Endodermal cell (in vitro differentiated cells): Measurements from ENCODE around the gene CLDN14. TPM values are rescaled to one million over a fixed set of nuclear protein-coding genes. Genes with fewer than 3 reads are reported as not detected.

Source experiments
- DNase-seq: peaks from one replicate; pipeline ENCODE4 v3.0.0-alpha.2; 2017
- H3K27ac ChIP-seq: 2 replicates; pipeline ENCODE4 v1.5.1; 2013; ENCODE audit warnings: mild to moderate bottlenecking, low read depth, low read length, moderate library complexity
- H3K27me3 ChIP-seq: 2 replicates; pipeline ENCODE4 v1.6.1; 2013; ENCODE audit warnings: mild to moderate bottlenecking, low read length, moderate library complexity; ENCODE audit not compliant: insufficient read depth, control insufficient read depth, poor library complexity, severe bottlenecking
- H3K36me3 ChIP-seq: 2 replicates; pipeline ENCODE4 v1.7.0; 2013; ENCODE audit warnings: mild to moderate bottlenecking, low read length, moderate library complexity; ENCODE audit not compliant: control insufficient read depth, insufficient read depth
- H3K4me1 ChIP-seq: one replicate; pipeline ENCODE4 v1.7.0; 2013; ENCODE audit warnings: low read length; ENCODE audit not compliant: control insufficient read depth, insufficient read depth
- H3K4me3 ChIP-seq: 2 replicates; pipeline ENCODE4 v1.5.1; 2013; ENCODE audit warnings: mild to moderate bottlenecking, low read length, moderate library complexity
- H3K9ac ChIP-seq: 2 replicates; pipeline ENCODE4 v1.6.1; 2013; ENCODE audit warnings: mild to moderate bottlenecking, low read length, moderate library complexity; ENCODE audit not compliant: poor library complexity, severe bottlenecking; ENCODE audit errors: extremely low read depth
- H3K9me3 ChIP-seq: 2 replicates; pipeline ENCODE4 v1.6.1; 2013; ENCODE audit warnings: mild to moderate bottlenecking, low read length, moderate library complexity; ENCODE audit not compliant: control insufficient read depth
- H3K27ac Mint-ChIP-seq: 2 replicates; pipeline ENCODE4 v1.8.0; 2020; ENCODE audit warnings: mixed read lengths
- H3K27me3 Mint-ChIP-seq: 2 replicates; pipeline ENCODE4 v1.8.0; 2021; ENCODE audit warnings: mild to moderate bottlenecking, mixed read lengths; ENCODE audit not compliant: insufficient read depth
- H3K36me3 Mint-ChIP-seq: 2 replicates; pipeline ENCODE4 v1.8.0; 2020; ENCODE audit warnings: low read depth, mixed read lengths
- H3K4me1 Mint-ChIP-seq: 2 replicates; pipeline ENCODE4 v1.8.0; 2020; ENCODE audit warnings: mixed read lengths
- H3K4me3 Mint-ChIP-seq: 2 replicates; pipeline ENCODE4 v1.8.0; 2020; ENCODE audit warnings: mild to moderate bottlenecking, moderate library complexity, mixed read lengths
- H3K9me3 Mint-ChIP-seq: 2 replicates; pipeline ENCODE4 v1.8.0; 2020; ENCODE audit warnings: mild to moderate bottlenecking, mixed read lengths
- CTCF ChIP-seq: fragments of 200-600 bp; sonication (generic); conservative IDR thresholded peaks from 2 replicates; pipeline ENCODE4 v1.5.0; 2021; ENCODE audit warnings: antibody characterized with exemption, mild to moderate bottlenecking
- WGBS, 2 experiments: methylation state at CpG; one replicate each; pipeline versions ENCODE4 v1.1.5 to v1.1.7; 2013; ENCODE audit warnings: missing lambda C conversion rate in 2 of 2, mixed read lengths in 1 of 2; ENCODE audit not compliant: insufficient coverage in 1 of 2, insufficient read length in 1 of 2; 5-methylcytosine and 5-hydroxymethylcytosine counted together
- total RNA-seq, 2 donors: library from RNA; stranded (reverse); fragmentation: NEBNext Ultra II Directional in 1 of 2; extraction: Animal tissue kit (Norgen Biotek cat#: 25700) in 1 of 2; gene quantifications; 2 replicates in 1 of 2; 3 replicates in 1 of 2; pipeline ENCODE4 v1.2.1, GENCODE V29; 2021

Gene CLDN14
- total RNA-seq, 2 donors from 2014 or later, result not detected

- Mint-ChIP-seq H3K4me1 (peaks cover 30% of the 10 kb centered on the region), H3K27ac (no peak overlapping the region), H3K36me3 (no peaks in the 10 kb centered on the region), H3K4me3 (no peak overlapping the region), H3K27me3 (no peaks in the 10 kb centered on the region), H3K9me3 (no peaks in the 10 kb centered on the region)
- Histone ChIP-seq H3K27me3 (no peaks in the 10 kb centered on the region), H3K4me3 (no peak overlapping the region), H3K27ac (no peak overlapping the region), H3K4me1 (peaks cover 17% of the 10 kb centered on the region), H3K36me3 (no peaks in the 10 kb centered on the region), H3K9me3 (no peaks in the 10 kb centered on the region), H3K9ac (no peak overlapping the region)
- no peak for TF ChIP-seq CTCF
- no peak for DNase-seq
- 80 to 82% methylated on average over 1 to 4 of the region's 4 CpGs for WGBS, 2 experiments
Measured at GRCh38 chr21:36482181-36482580, 2.3 kb upstream of the CLDN14 start.

GRCh38 chr21:36481639-36482038 lies 1.7 kb upstream of the CLDN14 start:
- Mint-ChIP-seq H3K4me1 (peaks cover 32% of the 10 kb centered on the region), H3K36me3 (no peaks in the 10 kb centered on the region), H3K9me3 (no peaks in the 10 kb centered on the region), H3K4me3 (no peak overlapping the region), H3K27ac (no peak overlapping the region), H3K27me3 (no peaks in the 10 kb centered on the region)
- Histone ChIP-seq H3K27me3 (no peaks in the 10 kb centered on the region), H3K4me3 (no peak overlapping the region), H3K4me1 (peaks cover 22% of the 10 kb centered on the region), H3K9me3 (no peaks in the 10 kb centered on the region), H3K9ac (no peak overlapping the region), H3K27ac (no peak overlapping the region), H3K36me3 (no peaks in the 10 kb centered on the region)
- 87 to 100% methylated on average over 2 to 5 of the region's 5 CpGs for WGBS, 2 experiments
- TF ChIP-seq CTCF, result no peak
- DNase-seq, result no peak

GRCh38 chr21:36480618-36481017 lies 696 bp upstream of the CLDN14 start:
- H3K27me3 ChIP-seq, result no peaks in the 10 kb centered on the region
- TF ChIP-seq CTCF, result no peak
- H3K36me3 ChIP-seq, result no peaks in the 10 kb centered on the region
- Mint-ChIP-seq H3K9me3 (no peaks in the 10 kb centered on the region), H3K4me1 (peaks cover 32% of the 10 kb centered on the region), H3K27ac (no peak overlapping the region), H3K36me3 (no peaks in the 10 kb centered on the region), H3K27me3 (no peaks in the 10 kb centered on the region), H3K4me3 (no peak overlapping the region)
- no peak overlapping the region for H3K4me3 ChIP-seq
- H3K4me1 ChIP-seq, result peaks cover 23% of the 10 kb centered on the region
- H3K9ac ChIP-seq, result no peak overlapping the region
- no peak overlapping the region for H3K27ac ChIP-seq
- no peak for DNase-seq
- H3K9me3 ChIP-seq, result no peaks in the 10 kb centered on the region
- 93 to 95% methylated on average over 8 to 12 of the region's 12 CpGs for WGBS, 2 experiments
